Measurements from ENCODE around the gene SCYL1. TPM values are rescaled to one million over a fixed set of nuclear protein-coding genes. Genes with fewer than 3 reads are reported as not detected.

The SCYL1 gene
- polyA plus RNA-seq, 1 donor (not counting 4 experiments of a cell fraction or from before 2014, with no cell fraction given) = 31.3 TPM

DNA sequence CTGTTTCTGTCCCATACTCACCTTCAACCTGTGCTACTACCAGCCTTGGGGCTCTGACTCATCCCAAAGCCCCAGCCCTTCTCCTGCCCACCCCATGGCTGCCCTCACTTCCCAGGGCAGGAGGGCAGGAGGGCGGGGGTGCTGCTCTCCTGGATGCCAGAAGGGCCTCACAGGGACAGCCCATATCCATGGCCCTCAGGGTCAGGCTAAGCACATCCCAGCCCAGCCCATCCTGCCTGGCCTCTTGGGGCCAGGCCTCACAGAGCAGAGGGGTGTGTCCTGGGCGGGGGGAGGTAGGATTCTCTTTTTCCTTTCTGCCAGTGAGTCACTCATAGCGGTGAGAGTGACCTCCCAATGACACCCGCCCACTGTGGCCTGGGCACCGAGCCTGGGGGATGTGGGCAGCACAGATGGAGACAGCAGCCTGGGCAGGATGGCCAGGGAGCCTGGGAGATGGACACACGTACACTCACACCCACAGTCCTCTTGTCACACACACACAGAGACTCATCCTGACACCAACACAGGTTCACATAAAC lies 30.9 kb downstream of the SCYL1 start:
- Histone ChIP-seq H4K20me1 (ENCODE audit: control insufficient read depth, extremely low read depth, insufficient read depth, low read length) (no peaks in the 10 kb centered on the region), H3K4me1 (ENCODE audit: control insufficient read depth, extremely low read depth, insufficient read depth, low read length) (peaks cover 46% of the 10 kb centered on the region), H3K79me2 (ENCODE audit: control insufficient read depth, insufficient read depth, low read length) (no peaks in the 10 kb centered on the region), H3K9ac (ENCODE audit: control insufficient read depth, extremely low read depth, insufficient read depth, low read length) (no peak overlapping the region), H3K9me3 (ENCODE audit: control insufficient read depth, low read depth, low read length) (no peaks in the 10 kb centered on the region), H3K27ac (ENCODE audit: control insufficient read depth, insufficient read depth, low read length) (no peak overlapping the region), H3K4me3 (ENCODE audit: control insufficient read depth in 2 of 3, extremely low read depth in 1 of 3, insufficient read depth in 2 of 3, low read depth in 1 of 3, low read length in 3 of 3) (no peak overlapping the region), H3K36me3 (ENCODE audit: control insufficient read depth in 2 of 2, extremely low read depth in 1 of 2, insufficient read depth in 2 of 2, low read length in 2 of 2) (no peaks in the 10 kb centered on the region), H3K27me3 (ENCODE audit: control insufficient read depth, extremely low read depth, insufficient read depth, low read length) (no peaks in the 10 kb centered on the region), H3K9me1 (ENCODE audit: control insufficient read depth, extremely low read depth, insufficient read depth, low read length) (peaks cover 2% of the 10 kb centered on the region), H3K4me2 (ENCODE audit: control insufficient read depth, extremely low read depth, insufficient read depth, low read depth, low read length) (peak overlapping the region; percentile 25), H2AFZ (ENCODE audit: control insufficient read depth, low read length) (no peak overlapping the region)
- TF ChIP-seq, protein P1, sequence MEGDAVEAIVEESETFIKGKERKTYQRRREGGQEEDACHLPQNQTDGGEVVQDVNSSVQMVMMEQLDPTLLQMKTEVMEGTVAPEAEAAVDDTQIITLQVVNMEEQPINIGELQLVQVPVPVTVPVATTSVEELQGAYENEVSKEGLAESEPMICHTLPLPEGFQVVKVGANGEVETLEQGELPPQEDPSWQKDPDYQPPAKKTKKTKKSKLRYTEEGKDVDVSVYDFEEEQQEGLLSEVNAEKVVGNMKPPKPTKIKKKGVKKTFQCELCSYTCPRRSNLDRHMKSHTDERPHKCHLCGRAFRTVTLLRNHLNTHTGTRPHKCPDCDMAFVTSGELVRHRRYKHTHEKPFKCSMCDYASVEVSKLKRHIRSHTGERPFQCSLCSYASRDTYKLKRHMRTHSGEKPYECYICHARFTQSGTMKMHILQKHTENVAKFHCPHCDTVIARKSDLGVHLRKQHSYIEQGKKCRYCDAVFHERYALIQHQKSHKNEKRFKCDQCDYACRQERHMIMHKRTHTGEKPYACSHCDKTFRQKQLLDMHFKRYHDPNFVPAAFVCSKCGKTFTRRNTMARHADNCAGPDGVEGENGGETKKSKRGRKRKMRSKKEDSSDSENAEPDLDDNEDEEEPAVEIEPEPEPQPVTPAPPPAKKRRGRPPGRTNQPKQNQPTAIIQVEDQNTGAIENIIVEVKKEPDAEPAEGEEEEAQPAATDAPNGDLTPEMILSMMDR (optimal IDR thresholded peaks at IDR 0.05 in 1 of 3, IDR thresholded peaks at IDR 0.05 in 1 of 3, conservative IDR thresholded peaks at IDR 0.05 in 1 of 3; ENCODE audit: extremely low read depth in 1 of 3, insufficient read depth in 2 of 3, low read length in 3 of 3) = no peak
- no peak for FAIRE-seq
- no peak for DNase-seq (ENCODE audit: low read depth, low spot score)
- dilution Hi-C loops (cut with MboI; ENCODE audit: extremely low pct_ligation_motif_present, low sequenced_read_pairs) = no loop called here

DNA sequence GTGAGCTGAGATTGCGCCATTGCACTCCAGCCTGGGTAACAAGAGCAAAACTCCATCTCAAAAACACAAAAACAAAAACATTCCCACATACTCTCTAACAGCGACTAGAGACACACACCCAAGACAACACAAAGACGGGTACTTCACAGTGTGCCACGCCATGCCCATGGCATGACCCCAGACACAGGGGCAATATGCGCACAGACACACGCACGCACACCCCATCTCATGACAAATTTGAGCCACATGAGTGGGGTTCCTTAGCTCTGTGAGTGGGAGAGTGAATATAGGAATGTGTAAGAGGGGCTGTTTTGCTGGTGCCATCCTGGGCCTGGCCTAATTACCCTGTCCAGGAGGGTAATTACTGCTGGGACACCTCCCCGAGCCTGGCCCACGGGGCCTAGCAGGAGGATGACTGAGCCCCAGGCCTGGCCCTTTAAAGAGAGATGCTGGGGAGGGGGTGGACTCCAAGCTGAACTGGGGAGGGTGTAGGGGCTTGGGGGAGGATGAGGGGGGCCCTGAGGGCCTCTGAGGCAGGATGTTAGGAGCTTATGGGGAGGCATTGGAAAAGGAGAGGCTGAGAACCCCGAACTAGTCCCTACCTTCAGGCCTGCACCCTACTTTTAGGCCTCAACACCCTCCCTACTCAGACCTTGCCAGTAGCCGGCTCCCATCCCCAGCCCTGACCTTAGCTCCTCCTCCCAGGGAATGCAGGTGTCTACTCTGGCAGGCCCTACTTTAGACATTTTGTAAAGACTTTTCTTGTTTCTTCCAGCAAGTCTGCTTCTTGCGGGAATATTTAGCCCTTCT lies 31.8 kb downstream of the SCYL1 start:
- no peak overlapping the region for H3K9ac ChIP-seq (ENCODE audit: control insufficient read depth, extremely low read depth, insufficient read depth, low read length)
- DNase-seq (ENCODE audit: low read depth, low spot score) (no peak), FAIRE-seq (no peak)
- H3K9me3 ChIP-seq (ENCODE audit: control insufficient read depth, low read depth, low read length) = no peaks in the 10 kb centered on the region
- H3K9me1 ChIP-seq (ENCODE audit: control insufficient read depth, extremely low read depth, insufficient read depth, low read length) = peaks cover 2% of the 10 kb centered on the region
- no peak overlapping the region for H2AFZ ChIP-seq (ENCODE audit: control insufficient read depth, low read length)
- dilution Hi-C loops (cut with MboI; ENCODE audit: extremely low pct_ligation_motif_present, low sequenced_read_pairs) = no loop called here
- no peaks in the 10 kb centered on the region for H4K20me1 ChIP-seq (ENCODE audit: control insufficient read depth, extremely low read depth, insufficient read depth, low read length)
- TF ChIP-seq, protein P1 (optimal IDR thresholded peaks at IDR 0.05 in 1 of 3, IDR thresholded peaks at IDR 0.05 in 1 of 3, conservative IDR thresholded peaks at IDR 0.05 in 1 of 3; ENCODE audit: extremely low read depth in 1 of 3, insufficient read depth in 2 of 3, low read length in 3 of 3) = no peak
- TF ChIP-seq EZH2 (IDR thresholded peaks at IDR 0.05; ENCODE audit: low read length) = no peak
- no peaks in the 10 kb centered on the region for H3K79me2 ChIP-seq (ENCODE audit: control insufficient read depth, insufficient read depth, low read length)
- peaks cover 51% of the 10 kb centered on the region for H3K4me1 ChIP-seq (ENCODE audit: control insufficient read depth, extremely low read depth, insufficient read depth, low read length)
- no peaks in the 10 kb centered on the region for H3K36me3 ChIP-seq (ENCODE audit: control insufficient read depth in 2 of 2, extremely low read depth in 1 of 2, insufficient read depth in 2 of 2, low read length in 2 of 2)
- H3K4me2 ChIP-seq (ENCODE audit: control insufficient read depth, extremely low read depth, insufficient read depth, low read depth, low read length) = peak overlapping the region; percentile 73
- no peaks in the 10 kb centered on the region for H3K27me3 ChIP-seq (ENCODE audit: control insufficient read depth, extremely low read depth, insufficient read depth, low read length)
- H3K27ac ChIP-seq (ENCODE audit: control insufficient read depth, insufficient read depth, low read length) = no peak overlapping the region
- peak overlapping the region in 1 of 3 experiments; percentile 6 for H3K4me3 ChIP-seq (ENCODE audit: control insufficient read depth in 2 of 3, extremely low read depth in 1 of 3, insufficient read depth in 2 of 3, low read depth in 1 of 3, low read length in 3 of 3)
